Activated CD8-positive, alpha-beta memory T cell treated with anti-CD3 and anti-CD28 coated beads for 24 hours (primary cell): ENCODE data around the gene HSPA9.
"Not testable (repeated sequence)": the region's sequence is repeated elsewhere in the genome, so short reads cannot be mapped to it uniquely, and the experiment has no call there.

Experiments
- DNase-seq: peaks from one replicate; pipeline ENCODE4 v3.0.0-alpha.2; 2020

Gene HSPA9

DNA sequence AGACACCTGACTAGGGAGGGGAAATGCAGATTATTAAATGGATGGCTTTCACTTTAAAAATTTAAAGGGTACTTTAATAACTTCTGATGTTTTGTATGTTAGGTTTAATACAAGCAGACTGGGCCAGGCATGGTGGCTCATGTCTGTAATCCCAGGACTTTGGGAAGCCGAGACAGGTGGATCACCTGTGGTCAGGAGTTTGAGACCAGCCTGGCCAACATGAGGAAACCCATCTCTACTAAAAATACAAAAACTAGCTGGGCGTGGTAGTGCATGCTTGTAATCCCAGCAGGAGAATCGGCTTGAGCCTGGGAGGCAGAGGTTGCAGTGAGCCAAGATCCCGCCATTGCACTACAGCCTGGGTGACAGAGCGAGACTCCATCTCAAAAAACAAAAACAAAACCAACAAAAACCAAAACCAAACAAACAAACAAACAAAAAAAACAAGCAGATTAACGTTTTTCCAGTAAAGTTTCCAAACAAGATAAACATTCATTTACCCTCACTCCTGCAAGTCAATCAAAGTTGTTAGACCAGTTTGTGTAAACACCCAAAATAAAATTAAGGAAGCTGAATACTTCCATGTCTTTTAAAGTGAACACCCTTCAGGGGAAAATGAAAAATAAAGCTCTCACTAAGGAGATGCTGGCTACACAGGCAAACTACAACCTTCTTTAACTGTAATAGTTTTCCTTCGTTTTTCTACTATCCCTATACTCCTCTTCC lies 46.3 kb downstream of the HSPA9 start:
- no peak for DNase-seq

DNA sequence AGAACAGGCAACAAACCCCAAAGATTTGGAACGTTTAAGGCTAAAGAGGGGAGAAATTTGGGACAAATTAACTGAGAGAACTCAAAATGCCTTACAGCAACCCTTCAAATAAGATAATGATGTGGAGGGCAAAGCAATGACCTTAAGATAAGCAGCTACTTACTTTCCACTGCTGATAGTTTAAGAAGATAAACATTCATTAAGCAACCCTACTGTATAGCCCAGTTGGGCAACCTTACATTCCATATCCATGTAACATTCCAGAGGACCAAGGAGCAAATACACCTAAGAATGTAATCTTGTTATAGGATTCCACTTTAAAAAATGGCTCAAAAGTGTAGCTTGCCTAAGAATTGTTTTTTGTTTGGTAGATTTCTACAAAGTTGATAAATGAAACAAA lies 47.0 kb downstream of the HSPA9 start:
- no peak for DNase-seq

DNA sequence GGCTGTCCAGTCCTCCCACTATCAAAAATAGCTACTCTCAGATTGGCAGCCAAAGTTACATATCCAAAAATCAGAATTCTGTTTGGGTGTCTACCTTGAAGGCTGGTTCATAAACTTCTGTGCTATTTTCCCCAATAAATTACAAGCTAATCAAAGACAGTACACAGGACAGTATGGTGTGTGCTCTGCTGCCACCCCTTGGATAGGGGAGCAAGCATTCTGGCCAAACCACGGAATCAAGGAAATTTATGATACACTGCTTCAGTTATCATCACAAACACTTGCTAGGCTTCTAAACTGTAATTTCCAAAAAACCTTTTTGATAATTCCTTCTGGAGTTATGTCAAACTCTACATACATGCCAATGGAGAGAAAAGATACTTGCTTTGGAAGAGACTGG lies 48.0 kb downstream of the HSPA9 start:
- no peak for DNase-seq

DNA sequence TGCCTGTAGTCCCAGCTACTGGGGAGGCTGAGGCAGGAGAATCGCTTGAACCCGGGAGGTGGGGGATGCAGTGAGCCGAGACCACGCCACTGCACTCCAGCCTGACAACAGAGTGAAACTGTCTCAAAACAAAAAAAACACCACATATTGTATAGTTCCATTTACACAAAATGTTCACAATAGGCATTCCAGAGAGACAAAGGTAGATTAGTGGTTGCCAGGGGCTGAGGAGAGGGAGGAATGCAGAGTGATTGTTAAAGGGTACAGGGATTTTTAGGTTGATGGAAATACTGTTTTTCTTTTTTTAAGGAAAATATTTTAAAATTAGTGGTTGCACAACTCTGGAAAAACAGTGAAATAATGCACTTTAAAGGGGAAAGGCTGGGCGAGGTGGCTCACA lies 51.8 kb downstream of the HSPA9 start:
- DNase-seq = no peak

DNA sequence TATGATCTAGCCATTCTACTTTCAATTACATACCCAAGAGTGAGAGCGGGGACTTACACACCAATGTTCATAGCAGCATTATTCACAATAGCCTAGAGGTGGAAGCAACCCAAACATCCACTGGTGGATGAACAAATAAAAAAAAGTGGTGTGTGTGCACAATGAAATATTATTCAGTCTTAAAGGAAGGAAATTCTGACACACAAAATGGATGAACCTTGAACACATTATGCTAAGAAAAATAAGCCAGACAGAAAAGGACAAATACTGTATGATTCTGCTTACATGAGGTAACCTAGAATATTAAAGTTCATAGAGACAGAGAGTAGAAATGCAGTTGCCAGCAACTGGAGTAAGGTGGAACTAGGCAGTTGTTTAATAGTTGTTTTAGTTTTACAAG lies 54.2 kb downstream of the HSPA9 start:
- no peak for DNase-seq

DNA sequence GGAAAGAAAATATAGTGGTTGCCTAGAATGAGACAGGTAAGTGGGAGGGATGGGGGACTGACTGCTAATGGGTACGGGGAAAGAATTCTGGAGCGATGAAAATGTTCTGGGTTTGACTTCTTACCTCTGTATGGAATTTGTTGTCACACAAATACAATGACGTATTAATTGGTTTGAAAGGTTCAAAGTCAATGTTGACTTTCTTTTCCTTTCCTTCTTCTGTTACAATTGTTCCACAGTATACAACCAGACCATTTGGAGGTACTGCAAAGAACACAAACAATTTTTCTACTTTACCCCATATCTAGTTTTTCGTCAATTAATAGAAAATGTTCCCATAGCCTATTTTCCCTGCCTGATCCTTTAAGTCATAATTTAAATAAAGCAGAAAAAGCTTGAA lies 57.8 kb downstream of the HSPA9 start:
- DNase-seq = no peak

DNA sequence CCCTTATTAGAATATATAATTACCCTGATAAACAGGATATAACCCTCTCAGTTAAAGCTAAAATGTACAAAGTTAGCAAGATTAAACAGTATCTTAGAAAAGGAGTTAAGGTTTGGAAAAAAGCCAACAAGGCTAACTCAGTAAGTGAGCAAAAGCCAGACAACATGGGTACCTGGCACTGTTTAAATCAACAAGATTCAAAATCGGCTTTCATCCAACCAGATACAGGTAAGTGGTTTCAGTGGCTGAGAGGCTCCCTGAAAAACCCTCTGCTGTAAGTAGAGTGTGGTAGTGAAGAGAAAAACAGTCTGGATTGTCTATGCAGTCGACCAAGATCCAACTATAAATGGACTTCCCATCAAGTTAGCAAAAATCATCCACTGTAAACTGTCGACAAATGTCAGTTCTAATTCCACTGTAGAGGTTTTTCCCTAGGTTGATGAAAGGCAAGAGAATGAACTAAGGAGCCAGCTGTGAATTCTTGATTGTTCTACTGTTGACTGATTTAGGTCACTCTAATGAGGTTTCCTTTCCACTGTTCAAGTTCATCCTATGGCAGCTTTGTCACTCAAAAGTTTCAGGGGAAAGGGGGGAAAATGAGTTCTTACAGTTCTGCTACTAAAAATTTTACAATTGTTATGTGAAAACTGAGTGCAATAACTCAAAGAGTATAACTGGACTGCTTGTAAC lies 59.5 kb downstream of the HSPA9 start:
- no peak for DNase-seq

DNA sequence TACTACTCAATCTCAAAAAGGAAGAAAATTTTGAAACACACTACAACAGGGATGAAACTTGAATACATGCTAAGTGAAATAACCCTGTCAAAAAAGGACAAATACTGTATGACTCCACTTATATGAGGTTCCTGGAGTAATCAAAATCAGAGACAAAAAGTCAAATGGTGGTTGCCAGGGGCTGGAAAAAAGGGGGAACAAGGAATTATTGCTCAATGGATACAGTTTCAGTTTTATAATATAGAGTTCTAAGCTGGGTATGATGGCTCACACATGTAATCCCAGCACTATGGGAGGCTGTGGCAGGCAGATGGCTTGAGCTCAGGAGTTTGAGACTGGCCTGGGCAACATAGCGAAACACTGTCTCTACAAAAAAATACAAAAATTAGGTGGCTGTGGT lies 61.2 kb downstream of the HSPA9 start:
- DNase-seq = no peak

DNA sequence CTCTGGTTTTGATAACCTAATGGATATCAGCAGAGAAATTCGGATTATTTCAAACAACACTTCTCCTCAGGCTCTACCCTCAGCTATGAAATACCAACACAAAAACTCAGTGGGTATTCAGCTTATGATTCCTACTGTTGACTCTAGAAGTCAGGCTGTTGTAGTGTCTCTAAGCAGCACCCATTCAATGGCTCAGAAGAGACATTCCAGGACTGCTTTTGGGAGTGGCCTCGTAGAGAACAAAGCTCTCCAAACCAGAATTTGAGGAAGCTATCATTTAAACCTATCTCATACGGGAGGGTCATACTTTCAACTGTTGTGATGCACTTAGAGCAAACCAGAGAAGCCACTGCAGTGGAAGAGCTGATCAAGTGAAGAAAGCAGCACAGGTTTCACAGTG lies 66.2 kb downstream of the HSPA9 start:
- DNase-seq = no peak

DNA sequence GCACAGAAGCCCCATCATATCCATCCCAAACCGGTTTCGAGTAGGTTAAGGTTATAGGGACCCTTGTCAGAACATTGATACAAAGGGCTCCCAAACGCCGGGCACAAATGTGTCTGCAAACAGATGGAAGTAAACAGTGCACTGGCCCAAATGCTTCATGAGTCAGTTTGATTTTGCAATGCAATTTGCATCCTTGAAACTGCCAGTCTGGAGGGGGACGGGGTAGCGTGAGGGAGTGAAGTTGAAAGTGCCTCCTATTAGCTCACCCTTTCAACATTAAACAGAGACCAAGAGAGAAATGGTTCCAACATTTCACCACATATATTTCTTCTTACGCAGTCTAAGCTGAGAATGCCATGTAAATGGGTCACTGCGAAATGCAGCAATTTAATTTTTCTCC lies 67.7 kb downstream of the HSPA9 start:
- DNase-seq = not testable (repeated sequence)

DNA sequence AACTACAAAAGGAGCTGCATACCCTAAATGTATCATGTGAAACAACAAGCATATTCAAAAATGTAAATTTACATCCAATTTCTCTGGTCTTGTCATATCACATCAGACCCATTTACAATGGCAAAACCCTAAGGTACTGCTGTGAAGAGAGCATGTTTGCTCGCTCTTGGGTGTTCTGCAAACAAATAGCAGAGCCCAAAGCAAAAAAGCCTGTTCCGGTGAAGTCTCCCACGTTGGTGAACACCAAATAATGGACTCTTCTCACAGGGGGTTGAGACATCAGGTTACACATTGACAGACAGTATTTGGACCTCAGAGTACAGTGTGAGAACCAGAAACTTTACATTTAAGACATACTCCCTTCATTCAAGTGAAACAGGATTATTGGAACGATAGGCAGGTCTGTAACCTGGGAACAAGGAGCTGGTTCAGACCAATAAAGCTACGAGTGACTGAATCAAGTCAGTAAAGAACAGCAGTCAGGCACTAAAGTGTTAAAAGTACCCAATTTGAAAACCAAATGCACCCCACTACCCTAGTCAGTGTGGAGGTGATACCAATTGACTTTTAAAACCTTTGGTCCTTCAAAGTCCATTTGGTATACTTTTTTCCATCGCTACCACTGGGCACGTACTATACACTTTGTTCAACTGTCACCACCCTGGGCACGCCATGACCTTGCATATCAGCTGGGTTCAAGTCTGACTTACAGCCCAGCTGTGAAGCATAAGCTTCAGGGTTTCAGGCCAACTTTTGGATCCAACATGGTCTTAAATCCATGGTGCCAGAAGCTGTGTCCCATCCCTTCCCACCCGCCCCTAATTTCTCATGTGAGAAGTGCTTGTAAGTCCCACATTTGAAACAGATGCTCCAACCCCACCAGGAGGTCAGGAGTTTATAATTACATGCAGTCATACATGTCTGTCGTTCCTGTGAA lies 68.6 kb downstream of the HSPA9 start:
- DNase-seq = no peak

DNA sequence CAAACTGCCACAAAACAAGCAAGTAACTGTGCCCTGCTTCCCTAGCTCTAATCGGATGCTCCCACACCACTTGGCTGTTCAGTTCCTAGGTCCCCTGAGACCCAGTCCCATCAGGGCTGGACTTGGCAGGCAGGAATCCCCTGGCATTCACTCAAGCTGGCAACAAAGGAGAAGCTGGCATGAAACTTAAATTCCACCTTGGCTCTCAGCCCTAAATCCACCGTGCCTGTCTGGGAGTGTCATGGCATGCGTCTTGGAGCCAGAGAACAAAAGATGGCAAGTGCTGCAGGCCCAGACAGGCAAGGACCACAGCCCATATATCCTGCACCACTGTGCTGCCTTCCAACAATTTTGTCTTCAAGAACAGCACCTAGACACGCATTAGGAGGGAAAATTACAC lies 70.4 kb downstream of the HSPA9 start:
- no peak for DNase-seq
